CD4-positive, alpha-beta T cell (primary cell): ENCODE data around the gene COPG1. TPM values are rescaled to one million over a fixed set of nuclear protein-coding genes. Genes with fewer than 3 reads are reported as not detected.

Source experiments
- ATAC-seq: fragments of 200-7000 bp; cut with Tn5 transposase; one replicate; pipeline ENCODE4 v1.10.0; 2022; ENCODE audit warnings: mild to moderate bottlenecking; ENCODE audit not compliant: poor library complexity
- CTCF ChIA-PET: fragments of 350-600 bp; sonication (Branson Sonifier 250); formaldehyde crosslinking; loops from one replicate; lab custom pipeline; 2021; ENCODE audit warnings: antibody characterized with exemption, inconsistent platforms; lab: Charles Lee
- POLR2A ChIA-PET: fragments of 350-600 bp; sonication (Branson Sonifier 250); formaldehyde crosslinking; loops from one replicate; lab custom pipeline; 2021; ENCODE audit warnings: antibody characterized with exemption, inconsistent platforms; lab: Charles Lee
- DNase-seq, 14 experiments: peaks; one replicate each; pipeline ENCODE4 v3.0.0-alpha.2; 2013 to 2020; ENCODE audit warnings: mixed read lengths in 2 of 14
- H3K27ac ChIP-seq, 2 donors: one replicate each; pipeline versions ENCODE4 v1.5.1 to v1.7.0; 2013; ENCODE audit warnings: low read length in 2 of 2, low read depth in 1 of 2, mild to moderate bottlenecking in 1 of 2
- H3K27me3 ChIP-seq, 2 experiments: 1 replicate in 1 of 2; 2 replicates in 1 of 2; pipeline versions ENCODE4 v1.6.1 to v1.7.0; 2013; ENCODE audit warnings: low read length in 2 of 2, control low read depth in 1 of 2, mild to moderate bottlenecking in 1 of 2, moderate library complexity in 1 of 2; ENCODE audit not compliant: insufficient read depth in 2 of 2, control insufficient read depth in 1 of 2
- H3K36me3 ChIP-seq: one replicate; pipeline ENCODE4 v1.6.1; 2013; ENCODE audit warnings: low read length, control low read depth; ENCODE audit not compliant: insufficient read depth
- H3K4me1 ChIP-seq: one replicate; pipeline ENCODE4 v1.6.1; 2013; ENCODE audit warnings: low read length, control low read depth; ENCODE audit not compliant: insufficient read depth
- H3K4me3 ChIP-seq: one replicate; pipeline ENCODE4 v1.5.1; 2013; ENCODE audit warnings: mild to moderate bottlenecking, low read length, moderate library complexity
- H3K9me3 ChIP-seq, 2 experiments: 1 replicate in 1 of 2; 2 replicates in 1 of 2; pipeline versions ENCODE4 v1.6.1 to v1.7.0; 2013; ENCODE audit warnings: low read length in 2 of 2, mild to moderate bottlenecking in 2 of 2, control low read depth in 1 of 2, moderate library complexity in 1 of 2; ENCODE audit not compliant: control insufficient read depth in 1 of 2, insufficient read depth in 1 of 2
- H3K27ac Mint-ChIP-seq: one replicate; pipeline ENCODE4 v1.8.0; 2020; ENCODE audit warnings: mixed read lengths
- H3K27me3 Mint-ChIP-seq: one replicate; pipeline ENCODE4 v1.8.0; 2021; ENCODE audit warnings: mixed read lengths
- H3K36me3 Mint-ChIP-seq: one replicate; pipeline ENCODE4 v1.8.0; 2021; ENCODE audit warnings: low read depth, mixed read lengths
- H3K4me1 Mint-ChIP-seq: one replicate; pipeline ENCODE4 v1.8.0; 2021; ENCODE audit warnings: low read depth, mixed read lengths
- H3K4me3 Mint-ChIP-seq: one replicate; pipeline ENCODE4 v1.8.0; 2020; ENCODE audit warnings: mild to moderate bottlenecking, mixed read lengths
- H3K9me3 Mint-ChIP-seq: one replicate; pipeline ENCODE4 v1.8.0; 2020; ENCODE audit warnings: mixed read lengths
- CTCF ChIP-seq: fragments of 200-600 bp; IDR thresholded peaks from one replicate; pipeline ENCODE4 v1.8.0; 2022; ENCODE audit warnings: antibody characterized with exemption, mild to moderate bottlenecking
- intact Hi-C, 2 experiments: fragments of 100-400 bp; cut with DNase I in 1 of 2; cut with micrococcal nuclease in 1 of 2; formaldehyde crosslinking; loops; one replicate each; pipeline versions ENCODE4 v1.15.1 to v1.9.0; 2023 to 2025; cut with DNase I, micrococcal nuclease
- total RNA-seq, 174 experiments: library from RNA in 2 of 174; stranded (reverse) in 2 of 174; gene quantifications; one replicate each; pipeline ENCODE4 v1.2.3 and lab custom pipeline; 2021 to 2026

The COPG1 gene
- total RNA-seq, 2 experiments from 2014 or later = 77.7 to 79.3 TPM

GRCh38 chr3:129280183-129280582 lies 30.8 kb downstream of the COPG1 start:
- H3K36me3 Mint-ChIP-seq = peaks cover 76% of the 10 kb centered on the region
- Histone ChIP-seq H3K27ac (peak overlapping the region; percentile 90 to 93), H3K9me3 (no peaks in the 10 kb centered on the region), H3K27me3 (no peaks in the 10 kb centered on the region), H3K36me3 (peaks cover 18% of the 10 kb centered on the region), H3K4me3 (peak overlapping the region; percentile 79), H3K4me1 (peaks cover 45% of the 10 kb centered on the region)
- H3K27me3 Mint-ChIP-seq = no peaks in the 10 kb centered on the region
- H3K27ac Mint-ChIP-seq = peak overlapping the region; percentile 95
- intact Hi-C loops = loop anchor here in 1 of 2 experiments (2.0 kb wide), 1 partner anchor 37 kb away; a partner anchor contains a TSS
- DNase-seq (no peak), ATAC-seq (no peak)
- POLR2A ChIA-PET = interaction anchor here (0.8 to 3.1 kb wide), 12 partner anchors 9 to 600 kb away, joined by 3 to 121 read pairs (median 6); partner anchors contain the start of genes ACAD9, COPG1 and RAB43
- peaks cover 59% of the 10 kb centered on the region for H3K4me1 Mint-ChIP-seq
- no peak for TF ChIP-seq CTCF
- CTCF ChIA-PET = interaction anchor here (2.7 kb wide), 1 partner anchor 36 kb away, joined by 11 read pairs; a partner anchor contains a TSS
- no peaks in the 10 kb centered on the region for H3K9me3 Mint-ChIP-seq
- peak overlapping the region; percentile 97 for H3K4me3 Mint-ChIP-seq

GRCh38 chr3:129281726-129282125 lies 32.3 kb downstream of the COPG1 start:
- intact Hi-C loops = loop anchor here in 1 of 2 experiments (2.0 kb wide), 2 partner anchors 35 to 97 kb away; a partner anchor contains a TSS
- Mint-ChIP-seq H3K4me3 (peak overlapping the region; percentile 56), H3K27ac (peak overlapping the region; percentile 95), H3K9me3 (no peaks in the 10 kb centered on the region), H3K4me1 (peaks cover 66% of the 10 kb centered on the region), H3K36me3 (peaks cover 74% of the 10 kb centered on the region), H3K27me3 (no peaks in the 10 kb centered on the region)
- Histone ChIP-seq H3K4me3 (no peak overlapping the region), H3K27me3 (no peaks in the 10 kb centered on the region), H3K36me3 (peaks cover 14% of the 10 kb centered on the region), H3K9me3 (no peaks in the 10 kb centered on the region), H3K4me1 (peaks cover 45% of the 10 kb centered on the region), H3K27ac (no peak overlapping the region)
- CTCF ChIA-PET = no interaction called here
- POLR2A ChIA-PET = interaction anchor here (2.8 kb wide), 1 partner anchor 34 kb away, joined by 29 read pairs; a partner anchor contains a TSS
- ATAC-seq (no peak), DNase-seq (no peak)
- no peak for TF ChIP-seq CTCF

- H3K27me3 Mint-ChIP-seq = no peaks in the 10 kb centered on the region
- no peaks in the 10 kb centered on the region for H3K27me3 ChIP-seq
- H3K4me1 Mint-ChIP-seq = peaks cover 66% of the 10 kb centered on the region
- no peak overlapping the region for H3K27ac ChIP-seq
- peak overlapping the region; percentile 73 for H3K4me3 Mint-ChIP-seq
- peaks cover 18% of the 10 kb centered on the region for H3K36me3 ChIP-seq
- ChIA-PET POLR2A (interaction anchor here (0.6 to 2.8 kb wide), 4 partner anchors 31 to 162 kb away, joined by 3 to 29 read pairs (median 4); a partner anchor contains a TSS), CTCF (interaction anchor here (0.5 to 2.8 kb wide), 2 partner anchors 32 to 34 kb away, joined by 4 to 21 read pairs; a partner anchor contains a TSS)
- DNase-seq = peak in 4 of 14 experiments; percentile 22 to 56 (median 50)
- TF ChIP-seq CTCF = no peak
- ATAC-seq = no peak
- H3K9me3 ChIP-seq = no peaks in the 10 kb centered on the region
- intact Hi-C loops = loop anchor here in 1 of 2 experiments (2.0 kb wide), 1 partner anchor 98 kb away; no protein-coding TSS in a partner anchor
- no peak overlapping the region for H3K4me3 ChIP-seq
- H3K4me1 ChIP-seq = peaks cover 44% of the 10 kb centered on the region
- H3K36me3 Mint-ChIP-seq = peaks cover 65% of the 10 kb centered on the region
- H3K9me3 Mint-ChIP-seq = no peaks in the 10 kb centered on the region
- peak overlapping the region; percentile 95 for H3K27ac Mint-ChIP-seq
These were observed 33.4 kb downstream of the COPG1 start for GRCh38 chr3:129282727-129283327.
